Measurements from ENCODE around the gene EML1.

Gene EML1

DNA sequence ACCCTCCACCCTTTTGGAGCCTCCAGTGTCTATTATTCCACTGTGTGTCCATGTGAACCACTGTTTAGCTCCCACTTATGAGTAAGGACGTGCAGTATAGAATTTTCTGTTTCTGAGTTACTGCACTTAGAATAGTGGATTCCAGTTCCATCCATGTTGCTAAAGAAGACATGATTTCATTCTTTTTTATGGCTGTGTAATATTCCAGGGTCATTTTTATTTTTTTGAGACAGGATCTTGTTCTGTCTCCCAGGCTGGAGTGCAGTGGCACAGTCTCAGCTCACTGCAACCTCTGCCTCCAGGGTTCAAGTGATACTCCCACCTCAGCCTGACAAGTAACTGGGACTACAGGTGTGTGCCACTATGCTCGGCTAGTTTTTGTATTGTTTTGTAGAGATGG, 31.6 kb downstream of the EML1 start:
- no peak for TF ChIP-seq Cebpa-rat (IDR thresholded peaks at IDR 0.05)
- Histone ChIP-seq H3K4me2 (no peak overlapping the region), H3K4me3 (no peak overlapping the region), H4K20me1 (peaks cover 0 to 20% (median 0%) of the 10 kb centered on the region in 11 experiments; a peak in 4 of 22 replicates), H3K27me3 (peaks cover 31 to 77% (median 43%) of the 10 kb centered on the region in 11 experiments), H3K9ac (no peak overlapping the region), H3K4me1 (peaks cover 0 to 14% (median 7%) of the 10 kb centered on the region in 10 experiments; a peak in 10 of 20 replicates), H3K27ac (no peak overlapping the region), H3K36me3 (no peaks in the 10 kb centered on the region), H3K9me3 (replicated peaks in 1 of 11) (peaks cover 0 to 7% (median 0%) of the 10 kb centered on the region in 11 experiments; a peak in 1 of 22 replicates)

DNA sequence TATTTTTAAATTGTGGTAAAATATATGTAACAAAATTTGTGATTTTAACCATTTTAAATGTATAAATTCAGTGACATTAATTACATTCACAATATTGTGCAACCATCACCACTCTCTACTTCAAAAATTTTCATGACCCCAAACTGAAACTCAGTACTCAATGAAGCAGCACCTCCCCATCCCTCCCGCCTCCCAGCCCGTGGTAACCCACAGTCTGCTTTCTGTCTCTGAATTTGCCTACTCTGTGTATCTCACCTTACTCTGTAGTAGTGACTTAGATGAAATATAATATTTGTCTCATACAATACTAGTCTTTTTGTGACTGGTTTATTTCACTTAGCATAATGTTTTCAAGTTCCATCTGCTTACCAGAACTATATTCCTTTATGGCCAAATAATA, 36.2 kb downstream of the EML1 start:
- Histone ChIP-seq H3K9ac (no peak overlapping the region), H3K27me3 (peaks cover 0 to 30% (median 4%) of the 10 kb centered on the region in 11 experiments; a peak in 9 of 22 replicates), H3K4me2 (no peak overlapping the region), H3K9me3 (replicated peaks in 1 of 11) (peaks cover 0 to 7% (median 0%) of the 10 kb centered on the region in 11 experiments; a peak in 1 of 22 replicates), H3K27ac (no peak overlapping the region), H3K4me3 (no peak overlapping the region), H3K36me3 (no peaks in the 10 kb centered on the region), H4K20me1 (no peaks in the 10 kb centered on the region), H3K4me1 (peaks cover 0 to 4% (median 0%) of the 10 kb centered on the region in 10 experiments; a peak in 4 of 20 replicates)
- TF ChIP-seq Cebpa-rat (IDR thresholded peaks at IDR 0.05), result 0 out of 22 replicates have a peak, but pooled peaks of 1 of the 11 experiments have one; percentile 20

DNA sequence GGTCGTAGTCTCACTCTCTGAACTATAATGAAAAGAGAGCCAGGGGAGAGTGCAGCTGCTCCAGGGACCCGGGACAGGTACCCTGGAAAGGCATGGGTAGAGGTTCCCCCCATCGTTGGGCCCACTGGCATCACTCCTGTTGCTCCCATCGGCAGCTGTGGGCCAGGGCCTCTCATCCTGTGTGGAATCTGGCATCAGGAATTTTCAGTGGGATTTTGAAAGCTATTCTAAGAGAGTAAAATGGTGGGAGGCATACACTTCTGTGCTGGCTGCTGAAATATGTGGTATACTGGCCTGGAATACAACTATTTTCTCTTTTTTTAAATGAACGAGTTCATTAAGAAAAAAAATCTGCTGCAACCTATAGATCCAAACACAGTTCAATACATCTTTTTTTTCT, 38.1 kb downstream of the EML1 start:
- Histone ChIP-seq H3K27me3 (peaks cover 0 to 14% (median 0%) of the 10 kb centered on the region in 11 experiments; a peak in 6 of 22 replicates), H4K20me1 (no peaks in the 10 kb centered on the region), H3K9me3 (replicated peaks in 1 of 11) (no peaks in the 10 kb centered on the region), H3K4me2 (no peak overlapping the region), H3K9ac (no peak overlapping the region), H3K4me3 (no peak overlapping the region), H3K36me3 (no peaks in the 10 kb centered on the region), H3K27ac (no peak overlapping the region), H3K4me1 (peaks cover 0 to 18% (median 0%) of the 10 kb centered on the region in 10 experiments; a peak in 4 of 20 replicates)
- TF ChIP-seq Cebpa-rat (IDR thresholded peaks at IDR 0.05), result no peak

DNA sequence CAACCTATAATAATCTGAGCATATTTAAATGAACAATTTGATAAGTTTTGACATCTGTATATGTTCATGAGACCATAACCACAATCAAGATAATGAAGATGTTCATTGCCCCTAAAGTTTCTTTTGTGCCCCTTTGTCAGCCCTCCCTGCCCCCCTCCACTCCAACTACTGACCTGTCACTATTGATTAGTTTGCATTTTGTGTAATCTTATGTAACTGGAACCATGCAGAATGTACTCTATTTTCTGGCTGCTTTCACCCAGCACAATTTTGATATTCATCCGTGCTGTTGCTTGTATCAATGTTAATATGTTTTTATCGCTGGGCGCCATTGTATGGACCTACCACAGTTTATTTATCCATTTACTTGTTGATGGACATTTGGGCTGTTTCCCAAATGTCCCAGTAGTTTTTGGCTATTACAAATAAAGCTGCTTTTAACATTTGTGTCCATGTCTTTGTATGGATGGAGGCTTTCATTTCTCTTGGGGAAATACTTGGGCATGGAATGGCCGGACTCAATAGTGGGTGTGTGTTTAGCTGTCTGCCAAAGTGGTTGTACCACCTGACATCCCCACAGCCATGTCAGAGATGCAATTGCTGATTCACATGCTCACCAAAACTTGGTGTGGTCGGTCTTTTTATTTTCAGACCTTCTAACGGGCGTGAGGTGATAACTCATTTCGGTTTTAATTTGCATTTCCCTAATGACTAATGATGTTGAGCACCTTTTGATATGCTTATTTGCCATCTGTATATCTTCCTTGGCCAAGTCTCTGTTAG, 38.9 kb downstream of the EML1 start:
- TF ChIP-seq Cebpa-rat (IDR thresholded peaks at IDR 0.05), result no peak
- H3K9ac ChIP-seq, result no peak overlapping the region
- H3K4me3 ChIP-seq, result no peak overlapping the region
- no peak overlapping the region for H3K27ac ChIP-seq
- H3K4me2 ChIP-seq, result no peak overlapping the region
- peaks cover 0 to 18% (median 0%) of the 10 kb centered on the region in 10 experiments; a peak in 4 of 20 replicates for H3K4me1 ChIP-seq
- H3K36me3 ChIP-seq, result no peaks in the 10 kb centered on the region
- no peaks in the 10 kb centered on the region for H4K20me1 ChIP-seq
- peaks cover 0 to 7% (median 0%) of the 10 kb centered on the region in 11 experiments; a peak in 3 of 22 replicates for H3K27me3 ChIP-seq
- H3K9me3 ChIP-seq (replicated peaks in 1 of 11), result no peaks in the 10 kb centered on the region

- TF ChIP-seq Cebpa-rat (IDR thresholded peaks at IDR 0.05), result no peak
- Histone ChIP-seq H3K27me3 (no peaks in the 10 kb centered on the region; a peak in 1 of 22 replicates), H3K4me2 (no peak overlapping the region), H3K27ac (no peak overlapping the region), H3K4me3 (no peak overlapping the region), H3K4me1 (peaks cover 0 to 18% (median 0%) of the 10 kb centered on the region in 10 experiments; a peak in 4 of 20 replicates), H3K36me3 (no peaks in the 10 kb centered on the region), H4K20me1 (no peaks in the 10 kb centered on the region), H3K9ac (no peak overlapping the region), H3K9me3 (replicated peaks in 1 of 11) (no peaks in the 10 kb centered on the region)
Observed at GRCh38 chr14:99837822-99838221, 44.6 kb downstream of the EML1 start.

GRCh38 chr14:99838639-99839134, 45.5 kb downstream of the EML1 start:
- Histone ChIP-seq H3K4me1 (peaks cover 0 to 18% (median 0%) of the 10 kb centered on the region in 10 experiments; a peak in 4 of 20 replicates), H3K27ac (no peak overlapping the region), H3K36me3 (no peaks in the 10 kb centered on the region), H3K27me3 (no peaks in the 10 kb centered on the region; a peak in 1 of 22 replicates), H3K9me3 (replicated peaks in 1 of 11) (no peaks in the 10 kb centered on the region), H4K20me1 (no peaks in the 10 kb centered on the region), H3K4me3 (no peak overlapping the region), H3K4me2 (no peak overlapping the region), H3K9ac (no peak overlapping the region)
- TF ChIP-seq Cebpa-rat (IDR thresholded peaks at IDR 0.05), result no peak

GRCh38 chr14:99839696-99840095, 46.5 kb downstream of the EML1 start:
- no peaks in the 10 kb centered on the region; a peak in 1 of 22 replicates for H3K27me3 ChIP-seq
- no peak overlapping the region for H3K4me2 ChIP-seq
- H4K20me1 ChIP-seq, result no peaks in the 10 kb centered on the region
- H3K9me3 ChIP-seq (replicated peaks in 1 of 11), result no peaks in the 10 kb centered on the region
- H3K36me3 ChIP-seq, result no peaks in the 10 kb centered on the region
- H3K4me1 ChIP-seq, result peaks cover 0 to 12% (median 0%) of the 10 kb centered on the region in 10 experiments; a peak in 3 of 20 replicates
- no peak for TF ChIP-seq Cebpa-rat (IDR thresholded peaks at IDR 0.05)
- H3K4me3 ChIP-seq, result no peak overlapping the region
- no peak overlapping the region for H3K27ac ChIP-seq
- H3K9ac ChIP-seq, result no peak overlapping the region

- no peak overlapping the region for H3K4me3 ChIP-seq
- peaks cover 0 to 6% (median 0%) of the 10 kb centered on the region in 10 experiments; a peak in 3 of 20 replicates for H3K4me1 ChIP-seq
- no peaks in the 10 kb centered on the region for H3K9me3 ChIP-seq (replicated peaks in 1 of 11)
- no peak overlapping the region for H3K27ac ChIP-seq
- no peak for TF ChIP-seq Cebpa-rat (IDR thresholded peaks at IDR 0.05)
- no peaks in the 10 kb centered on the region; a peak in 1 of 22 replicates for H3K27me3 ChIP-seq
- no peaks in the 10 kb centered on the region for H4K20me1 ChIP-seq
- H3K36me3 ChIP-seq, result no peaks in the 10 kb centered on the region
- H3K4me2 ChIP-seq, result no peak overlapping the region
- no peak overlapping the region for H3K9ac ChIP-seq
Observed at GRCh38 chr14:99840265-99840664, 47.1 kb downstream of the EML1 start.

DNA sequence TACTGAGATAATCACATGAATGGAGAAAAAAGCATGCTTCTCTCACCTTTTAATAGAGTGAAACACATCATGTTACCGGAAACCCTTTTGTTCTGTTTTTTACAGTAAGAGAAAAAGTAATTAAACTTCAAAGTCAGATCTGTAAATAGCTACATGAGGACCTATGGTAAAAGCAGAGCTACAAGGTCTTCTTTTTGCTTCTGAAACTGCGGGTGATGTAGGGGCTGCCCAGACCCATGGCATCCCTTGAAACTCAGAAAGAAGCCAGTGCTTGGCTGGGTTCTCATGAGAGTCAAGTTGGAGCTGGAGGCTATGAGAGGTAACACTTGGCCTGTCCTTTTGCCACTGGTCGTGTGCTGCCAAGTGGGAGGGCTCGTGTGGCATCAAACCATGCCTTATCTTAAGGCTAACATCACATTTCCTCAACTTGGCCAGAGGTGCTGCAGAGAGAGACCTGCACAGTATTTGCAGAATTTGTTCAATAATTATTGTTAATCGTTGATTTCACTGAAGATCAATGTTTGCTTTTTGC, 47.6 kb downstream of the EML1 start:
- no peaks in the 10 kb centered on the region for H4K20me1 ChIP-seq
- no peak overlapping the region for H3K4me2 ChIP-seq
- no peaks in the 10 kb centered on the region for H3K36me3 ChIP-seq
- H3K4me1 ChIP-seq, result peaks cover 0 to under 1% (median 0%) of the 10 kb centered on the region in 10 experiments; a peak in 1 of 20 replicates
- no peaks in the 10 kb centered on the region for H3K9me3 ChIP-seq (replicated peaks in 1 of 11)
- no peak overlapping the region for H3K27ac ChIP-seq
- no peaks in the 10 kb centered on the region; a peak in 1 of 22 replicates for H3K27me3 ChIP-seq
- H3K4me3 ChIP-seq, result no peak overlapping the region
- no peak overlapping the region for H3K9ac ChIP-seq
- TF ChIP-seq Cebpa-rat (IDR thresholded peaks at IDR 0.05), result no peak
